ENCODE results near the gene ALPI.

DNA sequence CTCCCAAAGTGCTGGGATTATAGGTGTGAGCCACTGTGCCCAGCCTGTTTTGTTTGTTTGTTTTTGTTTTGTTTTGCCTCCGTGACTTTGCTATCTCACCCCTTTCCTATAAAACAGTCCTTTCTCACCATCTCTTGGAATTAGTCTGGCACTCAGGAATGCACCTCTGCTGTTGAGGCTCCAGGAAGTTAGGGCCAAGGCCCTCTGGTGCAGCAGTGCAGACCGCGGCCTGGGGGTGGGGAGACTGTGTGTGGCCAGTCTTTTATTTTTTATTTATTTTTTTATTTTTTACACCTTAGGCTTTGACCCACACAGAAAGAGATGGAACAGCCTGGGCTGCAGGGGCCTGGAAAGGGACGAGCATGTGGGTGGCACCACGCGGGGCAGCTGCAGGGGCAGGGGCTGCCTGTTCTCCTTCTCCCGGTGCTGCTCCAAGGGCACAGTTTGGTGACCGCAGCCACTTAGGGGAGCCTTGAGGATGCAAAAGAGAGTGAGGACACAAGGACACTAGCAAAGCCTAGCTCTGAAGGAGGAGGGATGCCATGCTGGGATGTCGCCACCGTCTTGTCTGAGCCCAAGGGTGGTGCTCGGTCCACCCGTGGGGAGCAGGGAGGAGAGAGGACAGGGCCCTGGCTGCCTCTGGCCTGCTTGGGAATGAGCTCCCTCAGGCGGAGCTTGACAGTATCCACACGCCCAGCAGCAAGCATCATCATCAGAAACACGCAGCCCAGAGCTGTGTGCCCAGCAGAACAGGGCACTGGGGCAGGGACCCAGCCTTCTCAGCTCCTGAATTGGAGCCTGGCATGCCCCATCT is 19.4 kb upstream of the ALPI start:
- TF ChIP-seq, protein P1, sequence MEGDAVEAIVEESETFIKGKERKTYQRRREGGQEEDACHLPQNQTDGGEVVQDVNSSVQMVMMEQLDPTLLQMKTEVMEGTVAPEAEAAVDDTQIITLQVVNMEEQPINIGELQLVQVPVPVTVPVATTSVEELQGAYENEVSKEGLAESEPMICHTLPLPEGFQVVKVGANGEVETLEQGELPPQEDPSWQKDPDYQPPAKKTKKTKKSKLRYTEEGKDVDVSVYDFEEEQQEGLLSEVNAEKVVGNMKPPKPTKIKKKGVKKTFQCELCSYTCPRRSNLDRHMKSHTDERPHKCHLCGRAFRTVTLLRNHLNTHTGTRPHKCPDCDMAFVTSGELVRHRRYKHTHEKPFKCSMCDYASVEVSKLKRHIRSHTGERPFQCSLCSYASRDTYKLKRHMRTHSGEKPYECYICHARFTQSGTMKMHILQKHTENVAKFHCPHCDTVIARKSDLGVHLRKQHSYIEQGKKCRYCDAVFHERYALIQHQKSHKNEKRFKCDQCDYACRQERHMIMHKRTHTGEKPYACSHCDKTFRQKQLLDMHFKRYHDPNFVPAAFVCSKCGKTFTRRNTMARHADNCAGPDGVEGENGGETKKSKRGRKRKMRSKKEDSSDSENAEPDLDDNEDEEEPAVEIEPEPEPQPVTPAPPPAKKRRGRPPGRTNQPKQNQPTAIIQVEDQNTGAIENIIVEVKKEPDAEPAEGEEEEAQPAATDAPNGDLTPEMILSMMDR (conservative IDR thresholded peaks at IDR 0.05; ENCODE audit: low read depth, low read length) = no peak
- TF ChIP-seq EZH2phosphoT487 (IDR thresholded peaks at IDR 0.05; ENCODE audit: borderline replicate concordance, low read length) (no peak), EZH2 (IDR thresholded peaks at IDR 0.05; ENCODE audit: low read length, unreplicated experiment) (no peak)
